Body of pancreas (tissue), 4 donors: ENCODE measurements around the gene CYP26C1. TPM values are rescaled to one million over a fixed set of nuclear protein-coding genes. Genes with fewer than 3 reads are reported as not detected.

Experiments used
- ATAC-seq: fragments of 150-250 bp; one replicate; pipeline ENCODE4 v1.9.1; 2016
- DNase-seq, 4 donors: peaks; one replicate each; pipeline ENCODE4 v3.0.0-alpha.2; 2019
- H3K27ac ChIP-seq, 4 donors: fragments of 200-600 bp; sonication (generic); 1 replicate in 3 of 4; 2 replicates in 1 of 4; pipeline versions ENCODE4 v1.5.1 to v1.6.1; 2016 to 2019; ENCODE audit warnings: mild to moderate bottlenecking in 1 of 4, mixed read lengths in 1 of 4, moderate library complexity in 1 of 4
- H3K27me3 ChIP-seq, 2 donors: fragments of 200-600 bp; sonication (generic); one replicate each; pipeline ENCODE4 v1.6.0; 2016; ENCODE audit warnings: mild to moderate bottlenecking in 1 of 2
- H3K36me3 ChIP-seq, 2 donors: fragments of 200-600 bp; sonication (generic); replicated peaks in 1 of 2; 2 replicates each; pipeline ENCODE4 v1.5.1; 2016; ENCODE audit warnings: low read depth in 2 of 2; ENCODE audit not compliant: insufficient read depth in 1 of 2
- H3K4me1 ChIP-seq: fragments of 200-600 bp; sonication (generic); one replicate; pipeline ENCODE4 v1.6.0; 2016
- H3K4me3 ChIP-seq, 2 donors: fragments of 200-600 bp; sonication (generic); 1 replicate in 1 of 2; 2 replicates in 1 of 2; pipeline ENCODE4 v1.5.1; 2016 to 2019
- H3K9me3 ChIP-seq, 3 donors: fragments of 200-600 bp; sonication (generic); 1 replicate in 2 of 3; 2 replicates in 1 of 3; pipeline ENCODE4 v1.5.1; 2016
- POLR2A ChIP-seq, 3 donors: fragments of 450-650 bp; IDR thresholded peaks; one replicate each; pipeline ENCODE4 v1.6.1; 2016; ENCODE audit warnings: antibody characterized with exemption in 3 of 3, mild to moderate bottlenecking in 2 of 3
- WGBS, 2 donors: methylation state at CpG; one replicate each; pipeline ENCODE4 v1.1.5; 2017; 5-methylcytosine and 5-hydroxymethylcytosine counted together
- intact Hi-C: fragments of 100-400 bp; cut with DNase I; formaldehyde crosslinking; loops from one replicate; pipeline ENCODE4 v1.15.1; 2023
- total RNA-seq, 2 donors: library from RNA; depleted of rRNA; stranded (reverse); fragments of >200 nt; gene quantifications; one replicate each; pipeline ENCODE4 v1.1.0, GENCODE V29; 2016
- TF ChIP-seq, protein P1 (sequence below), 7 experiments: fragments of 450-650 bp in 4 of 7; fragments of 200-600 bp in 3 of 7; sonication (generic) in 3 of 7; IDR thresholded peaks; one replicate each; pipeline ENCODE4 v1.5.1; 2016 to 2019; ENCODE audit warnings: antibody characterized with exemption in 7 of 7

Gene CYP26C1
- total RNA-seq, 2 donors from 2014 or later: 0.33 to 0.52 TPM

DNA sequence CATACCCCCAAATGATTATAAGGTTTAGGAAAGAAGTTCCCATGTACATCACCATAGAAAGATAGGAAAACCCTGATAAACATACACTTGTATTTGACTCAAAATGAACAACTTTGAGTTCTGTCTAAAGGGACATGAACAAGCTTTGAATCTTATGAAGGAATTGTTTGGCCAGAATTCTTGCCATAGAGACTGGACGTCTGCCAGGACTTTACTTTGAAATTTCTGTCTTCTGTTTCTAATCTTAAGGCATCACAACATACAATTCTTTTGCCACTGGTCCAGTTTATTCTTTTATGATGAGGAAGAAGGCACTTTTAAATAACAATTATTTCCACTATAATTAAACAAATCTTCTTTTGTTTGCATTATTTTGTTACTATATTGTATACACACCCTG, 26.2 kb upstream of the CYP26C1 start:
- no peak for DNase-seq
- Histone ChIP-seq H3K36me3 (no peaks in the 10 kb centered on the region), H3K4me1 (no peaks in the 10 kb centered on the region), H3K27ac (no peak overlapping the region), H3K27me3 (no peaks in the 10 kb centered on the region), H3K9me3 (no peaks in the 10 kb centered on the region), H3K4me3 (no peak overlapping the region)
- intact Hi-C loops: no loop called here
- WGBS, 2 donors: 58 to 77% methylated on average over 1 of the region's 1 CpG
- no peak for TF ChIP-seq POLR2A (IDR thresholded peaks at IDR 0.05)
- TF ChIP-seq, protein P1, sequence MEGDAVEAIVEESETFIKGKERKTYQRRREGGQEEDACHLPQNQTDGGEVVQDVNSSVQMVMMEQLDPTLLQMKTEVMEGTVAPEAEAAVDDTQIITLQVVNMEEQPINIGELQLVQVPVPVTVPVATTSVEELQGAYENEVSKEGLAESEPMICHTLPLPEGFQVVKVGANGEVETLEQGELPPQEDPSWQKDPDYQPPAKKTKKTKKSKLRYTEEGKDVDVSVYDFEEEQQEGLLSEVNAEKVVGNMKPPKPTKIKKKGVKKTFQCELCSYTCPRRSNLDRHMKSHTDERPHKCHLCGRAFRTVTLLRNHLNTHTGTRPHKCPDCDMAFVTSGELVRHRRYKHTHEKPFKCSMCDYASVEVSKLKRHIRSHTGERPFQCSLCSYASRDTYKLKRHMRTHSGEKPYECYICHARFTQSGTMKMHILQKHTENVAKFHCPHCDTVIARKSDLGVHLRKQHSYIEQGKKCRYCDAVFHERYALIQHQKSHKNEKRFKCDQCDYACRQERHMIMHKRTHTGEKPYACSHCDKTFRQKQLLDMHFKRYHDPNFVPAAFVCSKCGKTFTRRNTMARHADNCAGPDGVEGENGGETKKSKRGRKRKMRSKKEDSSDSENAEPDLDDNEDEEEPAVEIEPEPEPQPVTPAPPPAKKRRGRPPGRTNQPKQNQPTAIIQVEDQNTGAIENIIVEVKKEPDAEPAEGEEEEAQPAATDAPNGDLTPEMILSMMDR (IDR thresholded peaks at IDR 0.05): no peak
- no peak for ATAC-seq

DNA sequence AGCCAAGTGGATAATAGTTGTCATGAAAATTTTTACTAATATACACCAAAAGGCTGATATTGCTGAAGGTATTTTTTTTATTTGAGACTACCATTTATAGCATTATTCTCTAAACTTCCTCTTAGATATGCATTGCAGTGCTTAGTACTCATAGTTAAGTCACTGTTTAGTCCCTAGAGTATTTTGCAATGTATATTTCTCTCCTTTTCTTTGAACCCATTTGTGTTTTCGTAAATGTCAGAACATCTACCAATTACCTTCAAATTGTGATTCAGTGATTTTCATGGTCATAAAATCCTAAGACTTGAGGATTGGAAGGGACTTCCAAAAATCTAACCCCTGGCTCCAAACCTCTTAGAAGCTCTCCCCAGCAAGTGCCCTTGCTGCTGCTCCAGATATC, 21.5 kb upstream of the CYP26C1 start:
- H3K4me3 ChIP-seq: no peak overlapping the region
- no peak overlapping the region for H3K27ac ChIP-seq
- no peaks in the 10 kb centered on the region for H3K9me3 ChIP-seq
- DNase-seq (no peak), ATAC-seq (no peak)
- TF ChIP-seq POLR2A (IDR thresholded peaks at IDR 0.05): no peak
- TF ChIP-seq, protein P1 (IDR thresholded peaks at IDR 0.05): no peak
- no peaks in the 10 kb centered on the region for H3K36me3 ChIP-seq
- WGBS, 2 donors: 87 to 93% methylated on average over 1 of the region's 1 CpG
- H3K27me3 ChIP-seq: no peaks in the 10 kb centered on the region
- no peaks in the 10 kb centered on the region for H3K4me1 ChIP-seq
- intact Hi-C loops: no loop called here

DNA sequence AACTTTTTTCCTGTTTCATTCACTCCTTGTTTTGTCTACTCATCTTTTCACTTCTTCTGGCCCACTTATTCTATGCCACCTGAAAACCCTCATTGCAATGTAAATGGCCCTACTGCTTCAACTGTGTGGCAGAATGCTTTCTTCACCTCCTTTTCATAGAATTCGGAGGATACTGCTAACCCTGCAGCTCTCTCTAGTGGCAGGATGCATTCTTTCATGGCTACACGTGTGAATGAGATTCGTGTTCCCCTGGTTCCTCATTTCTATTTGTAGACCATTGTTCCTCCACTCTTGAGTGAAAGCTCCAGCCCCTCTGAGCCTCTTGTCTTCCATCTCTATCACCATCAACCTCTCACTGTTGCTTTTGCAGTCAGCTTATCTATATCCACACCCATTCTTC, 20.9 kb upstream of the CYP26C1 start:
- no peak overlapping the region for H3K27ac ChIP-seq
- 30 to 66% methylated on average over 3 of the region's 3 CpGs for WGBS, 2 donors
- no peak for TF ChIP-seq POLR2A (IDR thresholded peaks at IDR 0.05)
- TF ChIP-seq, protein P1 (IDR thresholded peaks at IDR 0.05): peak in 1 of 7 experiments; percentile 7
- no peaks in the 10 kb centered on the region for H3K9me3 ChIP-seq
- no peaks in the 10 kb centered on the region for H3K27me3 ChIP-seq
- intact Hi-C loops: no loop called here
- DNase-seq (no peak), ATAC-seq (no peak)
- no peaks in the 10 kb centered on the region for H3K36me3 ChIP-seq
- H3K4me1 ChIP-seq: no peaks in the 10 kb centered on the region
- no peak overlapping the region for H3K4me3 ChIP-seq

DNA sequence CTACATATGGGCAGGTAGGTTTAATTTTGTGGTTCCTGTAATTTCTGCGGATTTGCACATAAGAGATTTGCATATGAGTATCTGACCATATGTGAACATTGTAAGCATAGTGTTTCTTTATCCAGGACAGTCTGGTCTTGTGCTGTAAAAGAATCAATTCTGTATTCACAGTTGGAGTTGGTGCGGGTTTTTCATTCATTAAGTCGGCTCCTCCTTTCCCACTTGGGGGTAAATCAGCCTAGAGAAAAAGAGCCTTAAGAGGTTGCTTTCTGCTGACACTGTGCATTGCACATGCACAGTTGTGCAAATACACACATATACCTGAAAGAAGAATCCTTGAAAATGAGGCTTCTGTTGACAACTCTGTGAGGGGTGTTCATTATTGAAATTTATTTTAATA, 6.1 kb upstream of the CYP26C1 start:
- TF ChIP-seq POLR2A (IDR thresholded peaks at IDR 0.05): no peak
- TF ChIP-seq, protein P1 (IDR thresholded peaks at IDR 0.05): no peak
- intact Hi-C loops: no loop called here
- WGBS, 2 donors: 92 to 93% methylated on average over 3 of the region's 3 CpGs
- Histone ChIP-seq H3K36me3 (peaks cover 0 to 2% of the 10 kb centered on the region in 2 donors), H3K4me1 (no peaks in the 10 kb centered on the region), H3K27ac (no peak overlapping the region), H3K27me3 (no peaks in the 10 kb centered on the region), H3K4me3 (no peak overlapping the region), H3K9me3 (no peaks in the 10 kb centered on the region)
- DNase-seq: no peak
- ATAC-seq: no peak

DNA sequence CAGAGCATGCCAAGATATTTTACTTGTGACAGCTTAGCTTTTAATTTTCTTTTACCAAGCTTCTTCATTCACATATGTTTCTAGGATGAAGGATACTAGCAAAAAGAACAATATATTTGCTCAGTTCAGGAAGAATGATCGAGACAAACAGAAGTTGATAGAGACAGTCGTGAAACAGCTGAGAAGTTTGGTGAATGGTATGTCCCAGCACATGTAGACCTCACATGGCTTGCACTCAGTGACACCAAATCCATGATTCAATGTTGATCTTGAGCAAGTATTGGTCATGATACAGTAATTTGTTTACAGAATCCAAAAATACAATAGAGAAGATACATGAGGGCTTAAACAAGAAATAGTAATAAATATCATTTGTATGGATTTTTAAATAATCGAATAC, 2.5 kb upstream of the CYP26C1 start:
- TF ChIP-seq, protein P1 (IDR thresholded peaks at IDR 0.05): no peak
- no peak for TF ChIP-seq POLR2A (IDR thresholded peaks at IDR 0.05)
- intact Hi-C loops: no loop called here
- DNase-seq: no peak
- WGBS, 2 donors: 95 to 96% methylated on average over 3 of the region's 3 CpGs
- Histone ChIP-seq H3K4me3 (no peak overlapping the region), H3K36me3 (peaks cover 0 to 2% of the 10 kb centered on the region in 2 donors), H3K9me3 (no peaks in the 10 kb centered on the region), H3K4me1 (peaks cover 20% of the 10 kb centered on the region), H3K27me3 (no peaks in the 10 kb centered on the region), H3K27ac (no peak overlapping the region)
- ATAC-seq: no peak
